RWPE2 (cell line): ENCODE measurements around the gene TCEAL4.

ENCODE experiments used
- ATAC-seq: fragments of 200-7000 bp; cut with Tn5 transposase; 3 replicates; pipeline ENCODE4 v1.9.1; 2021; ENCODE audit warnings: low read depth
- DNase-seq: peaks from one replicate; pipeline ENCODE4 v3.0.0-alpha.2; 2020; ENCODE audit warnings: low spot score
- H3K27ac ChIP-seq: fragments of 450-650 bp; 2 replicates; pipeline ENCODE4 v1.5.1; 2017; ENCODE audit warnings: mild to moderate bottlenecking; ENCODE audit not compliant: poor library complexity, severe bottlenecking
- H3K27me3 ChIP-seq: fragments of 250-450 bp; sonication (Bioruptor Pico); 2 replicates; pipeline ENCODE4 v1.5.1; 2021; ENCODE audit warnings: mild to moderate bottlenecking, moderate library complexity; ENCODE audit not compliant: insufficient read depth, poor library complexity, severe bottlenecking
- H3K36me3 ChIP-seq: fragments of 250-450 bp; sonication (Bioruptor Pico); 2 replicates; pipeline ENCODE4 v1.5.1; 2020; ENCODE audit warnings: low read depth, mild to moderate bottlenecking, moderate library complexity
- H3K4me1 ChIP-seq: fragments of 250-450 bp; sonication (Bioruptor Pico); 2 replicates; pipeline ENCODE4 v1.5.1; 2021; ENCODE audit warnings: mild to moderate bottlenecking, moderate library complexity; ENCODE audit not compliant: insufficient read depth, poor library complexity, severe bottlenecking
- H3K4me3 ChIP-seq: fragments of 250-450 bp; sonication (Bioruptor Pico); 2 replicates; pipeline ENCODE4 v1.5.1; 2021; ENCODE audit warnings: mild to moderate bottlenecking, moderate library complexity; ENCODE audit not compliant: severe bottlenecking
- H3K9me3 ChIP-seq: fragments of 250-450 bp; sonication (Bioruptor Pico); 2 replicates; pipeline ENCODE4 v1.5.1; 2021; ENCODE audit warnings: mild to moderate bottlenecking, moderate library complexity; ENCODE audit not compliant: severe bottlenecking
- CTCF ChIP-seq: fragments of 450-650 bp; IDR thresholded peaks from one replicate; pipeline ENCODE4 v1.5.1; 2017; ENCODE audit warnings: mild to moderate bottlenecking, moderate library complexity; ENCODE audit not compliant: poor library complexity, severe bottlenecking

Gene TCEAL4

GRCh38 chrX:103585411-103586313 lies at the start of gene TCEAL4:
Gene TCEAL4, plus strand, starts transcription at chrX:103585515. Its CDS starts 1,161 bp downstream, at chrX:103586676.
- Histone ChIP-seq H3K9me3 (no peaks in the 10 kb centered on the region), H3K4me1 (no peaks in the 10 kb centered on the region), H3K27ac (peak within 1 kb of the TSS; percentile 55), H3K36me3 (peaks cover 13% of the 10 kb centered on the region), H3K27me3 (no peaks in the 10 kb centered on the region), H3K4me3 (peak within 1 kb of the TSS; percentile 52)
- ATAC-seq = peak; percentile 89
- no peak for DNase-seq
- TF ChIP-seq CTCF = no peak

GRCh38 chrX:103536071-103536470 lies 49.2 kb upstream of the TCEAL4 start:
- H3K27ac ChIP-seq = peak overlapping the region; percentile 13
- no peak for ATAC-seq
- DNase-seq = no peak
- no peaks in the 10 kb centered on the region for H3K27me3 ChIP-seq
- no peaks in the 10 kb centered on the region for H3K9me3 ChIP-seq
- no peak overlapping the region for H3K4me3 ChIP-seq
- peaks cover 21% of the 10 kb centered on the region for H3K4me1 ChIP-seq
- H3K36me3 ChIP-seq = no peaks in the 10 kb centered on the region
- no peak for TF ChIP-seq CTCF

- H3K36me3 ChIP-seq = no peaks in the 10 kb centered on the region
- no peak for TF ChIP-seq CTCF
- no peak for ATAC-seq
- no peak for DNase-seq
- H3K27me3 ChIP-seq = no peaks in the 10 kb centered on the region
- no peak overlapping the region for H3K27ac ChIP-seq
- H3K9me3 ChIP-seq = no peaks in the 10 kb centered on the region
- peaks cover 21% of the 10 kb centered on the region for H3K4me1 ChIP-seq
- no peak overlapping the region for H3K4me3 ChIP-seq
These were observed 48.6 kb upstream of the TCEAL4 start for GRCh38 chrX:103536732-103537131.

DNA sequence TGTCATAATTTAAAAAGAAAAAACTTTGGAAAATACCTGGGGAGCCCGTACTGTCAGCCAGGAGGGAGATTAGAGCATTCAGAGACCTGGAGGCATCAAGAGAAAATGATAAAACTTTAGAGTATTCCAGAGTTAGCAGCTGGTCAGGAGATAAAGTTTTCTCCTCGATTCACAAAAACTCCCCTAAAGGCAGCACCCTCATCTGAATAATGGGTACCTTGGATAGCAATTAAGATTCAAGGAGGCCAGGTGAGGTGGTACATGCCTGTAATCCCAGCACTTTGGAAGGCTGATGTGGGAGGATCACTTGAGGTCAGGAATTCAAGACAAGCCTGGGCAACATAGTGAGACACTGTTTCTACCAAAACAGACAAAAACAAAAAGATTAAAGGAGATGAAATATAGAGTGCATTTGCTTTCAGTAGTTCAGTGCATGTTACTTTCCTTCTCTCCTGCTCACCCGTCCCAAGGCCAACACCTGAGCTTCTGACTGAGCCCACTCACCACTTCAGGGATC lies 47.4 kb upstream of the TCEAL4 start:
- no peaks in the 10 kb centered on the region for H3K9me3 ChIP-seq
- no peaks in the 10 kb centered on the region for H3K27me3 ChIP-seq
- H3K4me3 ChIP-seq = no peak overlapping the region
- H3K36me3 ChIP-seq = no peaks in the 10 kb centered on the region
- H3K4me1 ChIP-seq = peaks cover 21% of the 10 kb centered on the region
- no peak for TF ChIP-seq CTCF
- peak overlapping the region; percentile 94 for H3K27ac ChIP-seq
- no peak for ATAC-seq
- DNase-seq = no peak

DNA sequence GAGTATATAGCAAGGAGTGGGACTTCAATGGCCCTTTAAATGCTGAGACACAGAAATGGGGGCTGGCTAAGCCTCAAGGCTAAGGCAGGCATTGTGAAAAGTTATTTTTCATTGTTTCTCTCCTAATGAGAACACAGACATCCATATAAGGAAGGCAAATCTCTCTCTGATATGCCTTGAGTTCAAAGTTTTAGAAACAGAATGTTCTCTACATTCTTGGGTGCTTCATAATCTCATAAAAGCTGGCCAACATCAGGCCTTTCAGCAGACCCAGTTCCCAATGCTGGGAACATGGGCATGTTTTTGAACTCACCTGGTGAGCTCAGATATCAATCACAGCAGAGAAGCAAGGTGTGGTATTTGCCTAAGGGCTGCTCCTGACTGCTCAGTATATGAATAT lies 46.6 kb upstream of the TCEAL4 start:
- Histone ChIP-seq H3K4me3 (no peak overlapping the region), H3K9me3 (no peaks in the 10 kb centered on the region), H3K27me3 (no peaks in the 10 kb centered on the region), H3K27ac (peak overlapping the region; percentile 94), H3K36me3 (no peaks in the 10 kb centered on the region), H3K4me1 (peaks cover 21% of the 10 kb centered on the region)
- DNase-seq = no peak
- TF ChIP-seq CTCF = no peak
- ATAC-seq = peak; percentile 92
